Activated CD8-positive, alpha-beta T cell treated with anti-CD3 and anti-CD28 coated beads, Interleukin-2, amount 10 ng/mL, durations not matched to agents 7 days and 5 days (primary cell): ENCODE data around the gene CALML3. TPM values are rescaled to one million over a fixed set of nuclear protein-coding genes. Genes with fewer than 3 reads are reported as not detected.
A peak's percentile ranks its signal among the peaks of the same experiment; 100 is the strongest.
"Not testable (repeated sequence)": the region's sequence is repeated elsewhere in the genome, so short reads cannot be mapped to it uniquely, and the experiment has no call there.

Experiments used
- ATAC-seq: fragments of 150-1000 bp; cut with Tn5 transposase; one replicate; pipeline ENCODE4 v1.10.0; 2021; ENCODE audit warnings: moderate library complexity
- CTCF ChIA-PET: fragments of 350-600 bp; sonication (Branson Sonifier 250); formaldehyde crosslinking; loops from one replicate; lab custom pipeline; 2021; ENCODE audit warnings: antibody characterized with exemption; lab: Charles Lee
- POLR2A ChIA-PET: fragments of 350-600 bp; sonication (Branson Sonifier 250); formaldehyde crosslinking; loops from one replicate; lab custom pipeline; 2021; ENCODE audit warnings: antibody characterized with exemption; lab: Charles Lee
- DNase-seq: peaks from one replicate; pipeline ENCODE4 v3.0.0-alpha.2; 2020
- H3K27ac Mint-ChIP-seq: one replicate; pipeline ENCODE4 v1.8.0; 2021; ENCODE audit warnings: mild to moderate bottlenecking, mixed read lengths
- H3K27me3 Mint-ChIP-seq: one replicate; pipeline ENCODE4 v1.8.0; 2021; ENCODE audit warnings: low read depth, mixed read lengths
- H3K36me3 Mint-ChIP-seq: one replicate; pipeline ENCODE4 v1.8.0; 2021; ENCODE audit warnings: low read depth, mixed read lengths
- H3K4me1 Mint-ChIP-seq: one replicate; pipeline ENCODE4 v1.8.0; 2021; ENCODE audit warnings: low read depth, mixed read lengths
- H3K4me3 Mint-ChIP-seq: one replicate; pipeline ENCODE4 v1.8.0; 2021; ENCODE audit warnings: mild to moderate bottlenecking, mixed read lengths
- H3K9me3 Mint-ChIP-seq: one replicate; pipeline ENCODE4 v1.8.0; 2022; ENCODE audit warnings: mixed read lengths; ENCODE audit not compliant: insufficient read depth
- total RNA-seq, 2 experiments: library from RNA; stranded (reverse); gene quantifications; one replicate each; pipeline ENCODE4 v1.2.3, GENCODE V29; 2021

The CALML3 gene
- total RNA-seq, 2 experiments from 2014 or later = not detected

- Mint-ChIP-seq H3K27me3 (no peaks in the 10 kb centered on the region), H3K27ac (peak overlapping the region; percentile 27), H3K9me3 (no peaks in the 10 kb centered on the region), H3K4me3 (peak overlapping the region; percentile 9), H3K36me3 (no peaks in the 10 kb centered on the region), H3K4me1 (peaks cover 29% of the 10 kb centered on the region)
- POLR2A ChIA-PET = no interaction called here
- ATAC-seq = peak; percentile 32
- DNase-seq = peak; percentile 56
- CTCF ChIA-PET = interaction anchor here (0.8 kb wide), 1 partner anchor 702 kb away, joined by 3 read pairs; no protein-coding TSS in a partner anchor
Observed at GRCh38 chr10:5551531-5552375, 27.0 kb downstream of the CALML3 start.

- ATAC-seq (no peak), DNase-seq (no peak)
- ChIA-PET CTCF (interaction anchor here (0.8 kb wide), 1 partner anchor 703 kb away, joined by 3 read pairs; no protein-coding TSS in a partner anchor), POLR2A (no interaction called here)
- no peak overlapping the region for H3K27ac Mint-ChIP-seq
- peaks cover 29% of the 10 kb centered on the region for H3K4me1 Mint-ChIP-seq
- H3K36me3 Mint-ChIP-seq = no peaks in the 10 kb centered on the region
- H3K27me3 Mint-ChIP-seq = no peaks in the 10 kb centered on the region
- H3K4me3 Mint-ChIP-seq = no peak overlapping the region
- no peaks in the 10 kb centered on the region for H3K9me3 Mint-ChIP-seq
Observed at GRCh38 chr10:5552376-5553321, 27.9 kb downstream of the CALML3 start.

GRCh38 chr10:5553400-5554170, 28.8 kb downstream of the CALML3 start:
- POLR2A ChIA-PET = no interaction called here
- DNase-seq = no peak

GRCh38 chr10:5555021-5555510, 30.3 kb downstream of the CALML3 start:
- no peak overlapping the region for H3K27ac Mint-ChIP-seq
- CTCF ChIA-PET = no interaction called here
- no peaks in the 10 kb centered on the region for H3K36me3 Mint-ChIP-seq
- ATAC-seq = no peak
- DNase-seq = no peak
- POLR2A ChIA-PET = interaction anchor here (1.1 kb wide), 1 partner anchor 10 kb away, joined by 5 read pairs; no protein-coding TSS in a partner anchor
- H3K27me3 Mint-ChIP-seq = no peaks in the 10 kb centered on the region
- H3K9me3 Mint-ChIP-seq = no peaks in the 10 kb centered on the region
- peaks cover 29% of the 10 kb centered on the region for H3K4me1 Mint-ChIP-seq
- no peak overlapping the region for H3K4me3 Mint-ChIP-seq

More at GRCh38 chr10:5553400-5554170, 28.8 kb downstream of the CALML3 start:
- no peak for ATAC-seq
- Mint-ChIP-seq H3K4me3 (no peak overlapping the region), H3K4me1 (peaks cover 29% of the 10 kb centered on the region), H3K27me3 (no peaks in the 10 kb centered on the region), H3K27ac (no peak overlapping the region), H3K9me3 (no peaks in the 10 kb centered on the region), H3K36me3 (no peaks in the 10 kb centered on the region)
- CTCF ChIA-PET = no interaction called here

- no peaks in the 10 kb centered on the region for H3K27me3 Mint-ChIP-seq
- H3K4me1 Mint-ChIP-seq = peaks cover 23% of the 10 kb centered on the region
- H3K9me3 Mint-ChIP-seq = no peaks in the 10 kb centered on the region
- ATAC-seq (no peak), DNase-seq (no peak)
- no peak overlapping the region for H3K27ac Mint-ChIP-seq
- H3K36me3 Mint-ChIP-seq = no peaks in the 10 kb centered on the region
- POLR2A ChIA-PET = no interaction called here
- CTCF ChIA-PET = no interaction called here
- no peak overlapping the region for H3K4me3 Mint-ChIP-seq
Observed at GRCh38 chr10:5555881-5556280, 31.1 kb downstream of the CALML3 start.

GRCh38 chr10:5556576-5556975, 31.8 kb downstream of the CALML3 start:
- H3K27ac Mint-ChIP-seq = no peak overlapping the region
- ATAC-seq = no peak
- CTCF ChIA-PET = no interaction called here

GRCh38 chr10:5557040-5557721, 32.4 kb downstream of the CALML3 start:
- ATAC-seq = no peak
- POLR2A ChIA-PET = no interaction called here
- Mint-ChIP-seq H3K27ac (no peak overlapping the region), H3K9me3 (no peaks in the 10 kb centered on the region), H3K27me3 (no peaks in the 10 kb centered on the region), H3K4me3 (no peak overlapping the region), H3K4me1 (peaks cover 12% of the 10 kb centered on the region), H3K36me3 (no peaks in the 10 kb centered on the region)
- CTCF ChIA-PET = no interaction called here
- DNase-seq = no peak

More at GRCh38 chr10:5556576-5556975, 31.8 kb downstream of the CALML3 start:
- no peak for DNase-seq
- no peak overlapping the region for H3K4me3 Mint-ChIP-seq
- POLR2A ChIA-PET = no interaction called here
- no peaks in the 10 kb centered on the region for H3K9me3 Mint-ChIP-seq
- H3K4me1 Mint-ChIP-seq = peaks cover 18% of the 10 kb centered on the region
- H3K36me3 Mint-ChIP-seq = no peaks in the 10 kb centered on the region
- no peaks in the 10 kb centered on the region for H3K27me3 Mint-ChIP-seq

- ATAC-seq = no peak
- ChIA-PET CTCF (no interaction called here), POLR2A (no interaction called here)
- Mint-ChIP-seq H3K4me3 (no peak overlapping the region), H3K9me3 (no peaks in the 10 kb centered on the region), H3K27ac (no peak overlapping the region), H3K27me3 (peaks cover 3% of the 10 kb centered on the region), H3K4me1 (peaks cover 3% of the 10 kb centered on the region), H3K36me3 (no peaks in the 10 kb centered on the region)
- no peak for DNase-seq
Observed at GRCh38 chr10:5557799-5558771, 33.3 kb downstream of the CALML3 start.

- DNase-seq, ATAC-seq, H3K27me3 Mint-ChIP-seq, H3K27ac Mint-ChIP-seq, H3K9me3 Mint-ChIP-seq, H3K36me3 Mint-ChIP-seq, H3K4me3 Mint-ChIP-seq, POLR2A ChIA-PET, CTCF ChIA-PET, H3K4me1 Mint-ChIP-seq: not testable (repeated sequence)
Observed at GRCh38 chr10:5559022-5559421, 34.3 kb downstream of the CALML3 start.

- no peak overlapping the region for H3K4me3 Mint-ChIP-seq
- ATAC-seq = no peak
- POLR2A ChIA-PET = no interaction called here
- H3K27ac Mint-ChIP-seq = no peak overlapping the region
- H3K36me3 Mint-ChIP-seq = no peaks in the 10 kb centered on the region
- peaks cover 3% of the 10 kb centered on the region for H3K27me3 Mint-ChIP-seq
- DNase-seq = no peak
- H3K9me3 Mint-ChIP-seq = no peaks in the 10 kb centered on the region
- CTCF ChIA-PET = no interaction called here
- peaks cover 7% of the 10 kb centered on the region for H3K4me1 Mint-ChIP-seq
Observed at GRCh38 chr10:5559642-5560141, 34.9 kb downstream of the CALML3 start.
